HG03432 (cell line): Measurements from ENCODE around the gene SPRED2.

Experiments
- ATAC-seq: cut with Tn5 transposase; IDR thresholded peaks from one replicate; pipeline ENCODE4 v1.9.1; 2021; ENCODE audit warnings: mild to moderate bottlenecking, moderate library complexity; ENCODE audit not compliant: unreplicated experiment

SPRED2 gene

GRCh38 chr2:65388596-65389390, 43.6 kb downstream of the SPRED2 start:
- no peak for ATAC-seq

GRCh38 chr2:65388051-65388531, 44.3 kb downstream of the SPRED2 start:
- peak; percentile 82 for ATAC-seq

GRCh38 chr2:65386989-65387388, 45.4 kb downstream of the SPRED2 start:
- ATAC-seq = no peak

GRCh38 chr2:65386344-65386743, 46.1 kb downstream of the SPRED2 start:
- ATAC-seq = no peak

- no peak for ATAC-seq
These were observed 48.6 kb downstream of the SPRED2 start for GRCh38 chr2:65383541-65384488.

GRCh38 chr2:65382776-65383357, 49.5 kb downstream of the SPRED2 start:
- ATAC-seq = peak; percentile 77

- ATAC-seq = no peak
These were observed 50.1 kb downstream of the SPRED2 start for GRCh38 chr2:65382323-65382722.

GRCh38 chr2:65381607-65382051, 50.8 kb downstream of the SPRED2 start:
- no peak for ATAC-seq

GRCh38 chr2:65380255-65380654, 52.1 kb downstream of the SPRED2 start:
- no peak for ATAC-seq

- ATAC-seq = no peak
These were observed 52.7 kb downstream of the SPRED2 start for GRCh38 chr2:65379721-65380171.

- ATAC-seq = no peak
These were observed 53.2 kb downstream of the SPRED2 start for GRCh38 chr2:65379223-65379622.

- no peak for ATAC-seq
These were observed 54.1 kb downstream of the SPRED2 start for GRCh38 chr2:65378290-65378689.

- peak; percentile 50 for ATAC-seq
These were observed 54.7 kb downstream of the SPRED2 start for GRCh38 chr2:65377556-65378192.

- ATAC-seq = no peak
These were observed 56.7 kb downstream of the SPRED2 start for GRCh38 chr2:65375723-65376122.

GRCh38 chr2:65374999-65375398, 57.4 kb downstream of the SPRED2 start:
- ATAC-seq = no peak

- ATAC-seq = peak; percentile 35
These were observed 57.8 kb downstream of the SPRED2 start for GRCh38 chr2:65374575-65374974.

GRCh38 chr2:65373365-65373918, 59.0 kb downstream of the SPRED2 start:
- no peak for ATAC-seq

GRCh38 chr2:65372619-65373018, 59.8 kb downstream of the SPRED2 start:
- ATAC-seq = no peak

GRCh38 chr2:65371074-65371434, 61.3 kb downstream of the SPRED2 start:
- no peak for ATAC-seq

GRCh38 chr2:65370387-65371073, 61.9 kb downstream of the SPRED2 start:
- ATAC-seq = peak; percentile 64
